22Rv1 (cell line): ENCODE data around the gene SCN8A.

ENCODE experiments used
- H3K27ac ChIP-seq: fragments of 450-650 bp; 2 replicates; pipeline ENCODE4 v1.5.1; 2017
- CTCF ChIP-seq: fragments of 450-650 bp; IDR thresholded peaks from 2 replicates; pipeline ENCODE4 v1.5.1; 2017; ENCODE audit warnings: mild to moderate bottlenecking
- ZFX ChIP-seq: fragments of 450-650 bp; IDR thresholded peaks from 2 replicates; pipeline ENCODE4 v1.6.1; 2017; ENCODE audit warnings: antibody characterized with exemption, borderline replicate concordance

SCN8A gene

GRCh38 chr12:51714666-51715065, 123.6 kb downstream of the SCN8A start:
- H3K27ac ChIP-seq: no peak overlapping the region
- TF ChIP-seq CTCF (no peak), ZFX (no peak)

GRCh38 chr12:51717326-51717925, 126.4 kb downstream of the SCN8A start:
- no peak overlapping the region for H3K27ac ChIP-seq
- TF ChIP-seq ZFX (no peak), CTCF (no peak)

- no peak for TF ChIP-seq ZFX
- TF ChIP-seq CTCF: no peak
- no peak overlapping the region for H3K27ac ChIP-seq
Measured at GRCh38 chr12:51721282-51721940, 130.4 kb downstream of the SCN8A start.

- H3K27ac ChIP-seq: no peak overlapping the region
- TF ChIP-seq ZFX (no peak), CTCF (no peak)
Measured at GRCh38 chr12:51722431-51722830, 131.4 kb downstream of the SCN8A start.

- no peak for TF ChIP-seq CTCF
- no peak for TF ChIP-seq ZFX
- no peak overlapping the region for H3K27ac ChIP-seq
Measured at GRCh38 chr12:51726161-51726560, 135.1 kb downstream of the SCN8A start.

GRCh38 chr12:51726931-51727330, 135.9 kb downstream of the SCN8A start:
- H3K27ac ChIP-seq: no peak overlapping the region
- TF ChIP-seq CTCF (no peak), ZFX (no peak)

- TF ChIP-seq CTCF (no peak), ZFX (no peak)
Measured at GRCh38 chr12:51729331-51729730, 138.3 kb downstream of the SCN8A start.

More at GRCh38 chr12:51729331-51729730, 138.3 kb downstream of the SCN8A start:
- H3K27ac ChIP-seq: no peak overlapping the region
